Neural progenitor cell (in vitro differentiated cells): Measurements from ENCODE around the gene SMYD2.

Experiments used
- CTCF ChIP-seq: fragments of 200-600 bp; sonication (generic); IDR thresholded peaks from 2 replicates; pipeline ENCODE4 v1.5.1; 2017; ENCODE audit warnings: antibody characterized with exemption, mild to moderate bottlenecking
- EZH2phosphoT487 ChIP-seq: fragments of 200-600 bp; sonication (generic); IDR thresholded peaks from 2 replicates; pipeline ENCODE4 v1.6.1; 2017; ENCODE audit warnings: antibody characterized with exemption

- TF ChIP-seq CTCF = no peak
- TF ChIP-seq EZH2phosphoT487 = no peak
Measured at GRCh38 chr1:214330715-214331114, 49.8 kb downstream of the SMYD2 start.
